Medulla oblongata (tissue), 1 donor: ENCODE measurements around the gene COA6.
"Not testable (repeated sequence)": the region's sequence is repeated elsewhere in the genome, so short reads cannot be mapped to it uniquely, and the experiment has no call there.

Experiments used
- DNase-seq: peaks from one replicate; pipeline ENCODE4 v3.0.0-alpha.2; 2015; ENCODE audit errors: extremely low spot score

The COA6 gene

DNA sequence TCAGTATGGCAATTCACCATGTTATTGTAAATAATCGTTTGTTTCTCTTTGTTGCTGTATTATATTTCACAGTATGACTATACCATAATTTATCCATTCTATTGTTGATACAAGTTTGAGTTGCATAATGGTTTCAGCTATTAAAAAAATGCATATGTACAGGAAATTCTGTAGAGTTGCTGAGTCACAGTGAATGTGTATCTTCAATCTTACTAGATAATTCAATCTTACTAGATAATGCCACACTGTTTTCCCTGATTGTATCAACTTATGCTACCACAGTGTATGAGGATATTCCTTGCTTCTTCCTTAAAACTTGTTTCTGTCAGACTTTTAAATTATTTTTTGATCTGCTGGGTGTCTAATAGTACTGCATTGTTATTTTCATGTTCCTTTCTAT is 3.5 kb upstream of the COA6 start:
- no peak for DNase-seq

DNA sequence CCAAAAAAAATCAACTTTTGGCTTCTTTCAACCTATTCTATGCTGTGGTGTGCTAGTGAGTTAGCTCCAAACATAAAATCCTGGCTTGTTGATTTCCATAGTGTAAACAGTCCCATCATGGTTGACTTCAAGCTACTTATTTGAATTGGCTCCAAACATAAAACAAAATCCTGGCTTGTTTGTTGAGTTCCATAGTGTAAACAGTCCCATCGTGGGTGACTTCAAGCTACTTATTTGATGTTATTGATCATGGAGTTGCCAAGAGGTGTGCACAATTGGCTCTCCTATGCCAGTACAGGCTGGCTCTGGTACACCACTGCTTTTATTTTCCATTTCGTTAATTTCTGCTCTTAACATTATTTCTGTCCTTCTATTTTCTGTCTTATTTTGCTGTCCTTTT is 1.8 kb upstream of the COA6 start:
- no peak for DNase-seq

DNA sequence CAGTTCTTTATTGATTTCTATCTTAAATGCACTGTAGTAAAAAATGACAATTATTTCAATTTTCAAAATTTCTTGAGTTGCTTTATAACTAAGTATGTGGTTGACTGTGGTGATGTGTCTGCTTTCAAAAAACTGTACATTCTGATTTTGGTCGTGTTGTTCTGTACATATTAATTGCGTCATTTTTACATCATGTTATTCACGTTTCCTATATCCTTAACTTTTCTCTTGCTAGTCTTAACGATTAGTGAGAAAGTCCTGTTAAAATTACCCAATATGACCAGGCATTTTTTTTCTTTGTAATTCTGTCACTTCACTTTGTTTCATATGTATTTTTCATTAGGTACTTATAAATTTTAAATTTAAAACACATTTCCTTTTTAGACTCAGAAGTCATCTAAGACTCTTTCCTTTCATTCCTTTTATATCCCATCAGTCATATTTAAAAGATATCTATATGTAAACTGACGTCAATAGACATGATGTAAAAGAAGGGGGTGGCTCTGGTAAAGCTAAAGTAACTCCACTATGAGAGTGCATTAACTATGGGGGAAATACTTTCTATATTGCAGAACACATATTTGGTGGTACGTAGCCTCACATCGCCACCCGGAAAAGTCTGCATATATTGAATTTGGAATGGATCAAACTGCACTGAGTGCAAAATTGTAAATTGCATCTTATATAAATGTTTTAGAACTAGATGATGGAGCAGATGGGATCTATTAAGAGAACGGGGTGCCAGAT is 1.1 kb upstream of the COA6 start:
- no peak for DNase-seq

DNA sequence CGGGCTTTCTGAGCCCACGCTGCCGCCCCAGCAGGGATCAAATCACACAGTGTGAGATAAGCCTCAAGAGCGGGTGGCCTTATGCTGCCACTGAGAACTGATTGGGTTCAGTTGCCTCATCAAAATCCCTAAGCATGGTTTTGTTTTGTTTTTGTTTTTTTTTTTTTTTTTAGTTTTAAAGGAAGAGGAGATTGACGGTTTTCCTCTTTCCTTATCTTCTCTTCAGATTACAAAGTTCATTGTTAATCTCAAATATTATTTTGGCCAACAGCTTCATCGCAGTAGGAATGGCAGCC is 651 bp downstream of the COA6 start:
- no peak for DNase-seq

DNA sequence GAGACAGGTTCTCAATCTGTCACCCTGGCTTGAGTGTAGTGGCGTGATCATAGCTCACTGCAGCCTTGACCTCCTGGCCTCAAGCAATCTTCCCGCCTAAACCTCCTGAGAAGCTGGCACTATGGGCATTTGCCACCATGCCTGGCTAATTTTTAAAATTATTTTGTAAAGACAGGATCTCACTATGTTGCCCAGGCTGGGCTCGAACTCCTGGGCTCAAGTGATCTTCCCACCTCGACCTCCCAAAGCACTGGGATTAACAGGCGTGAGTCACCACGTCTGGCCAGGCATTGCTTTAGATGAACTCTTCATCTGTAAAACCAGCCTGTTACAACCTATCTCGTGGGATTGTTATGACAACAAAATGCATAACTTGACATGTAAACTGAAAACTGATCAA is 2.4 kb downstream of the COA6 start:
- no peak for DNase-seq

DNA sequence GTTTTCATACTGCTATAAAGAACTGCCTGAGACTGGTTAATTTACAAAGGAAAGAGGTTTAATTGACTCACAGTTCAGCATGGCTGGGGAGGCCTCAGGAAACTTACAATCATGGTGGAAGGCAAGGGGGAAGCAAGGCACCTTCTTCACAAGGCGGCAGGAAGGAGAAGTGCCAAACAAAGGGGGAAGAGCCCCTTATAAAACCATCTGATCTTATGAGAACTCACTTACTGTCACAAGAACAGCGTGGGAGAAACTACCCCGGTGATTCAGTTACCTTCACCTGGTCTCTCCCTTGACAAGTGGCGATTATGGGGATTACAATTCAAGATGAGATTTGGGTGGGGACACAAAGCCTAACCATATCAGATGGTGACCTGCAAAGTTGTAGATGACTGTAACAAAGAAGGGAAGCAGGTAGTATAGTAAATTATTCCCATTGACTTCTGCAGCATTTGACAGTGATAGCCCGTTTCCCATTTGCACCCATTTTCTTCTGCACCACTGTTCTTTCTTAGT is 6.4 kb downstream of the COA6 start:
- DNase-seq = not testable (repeated sequence)

DNA sequence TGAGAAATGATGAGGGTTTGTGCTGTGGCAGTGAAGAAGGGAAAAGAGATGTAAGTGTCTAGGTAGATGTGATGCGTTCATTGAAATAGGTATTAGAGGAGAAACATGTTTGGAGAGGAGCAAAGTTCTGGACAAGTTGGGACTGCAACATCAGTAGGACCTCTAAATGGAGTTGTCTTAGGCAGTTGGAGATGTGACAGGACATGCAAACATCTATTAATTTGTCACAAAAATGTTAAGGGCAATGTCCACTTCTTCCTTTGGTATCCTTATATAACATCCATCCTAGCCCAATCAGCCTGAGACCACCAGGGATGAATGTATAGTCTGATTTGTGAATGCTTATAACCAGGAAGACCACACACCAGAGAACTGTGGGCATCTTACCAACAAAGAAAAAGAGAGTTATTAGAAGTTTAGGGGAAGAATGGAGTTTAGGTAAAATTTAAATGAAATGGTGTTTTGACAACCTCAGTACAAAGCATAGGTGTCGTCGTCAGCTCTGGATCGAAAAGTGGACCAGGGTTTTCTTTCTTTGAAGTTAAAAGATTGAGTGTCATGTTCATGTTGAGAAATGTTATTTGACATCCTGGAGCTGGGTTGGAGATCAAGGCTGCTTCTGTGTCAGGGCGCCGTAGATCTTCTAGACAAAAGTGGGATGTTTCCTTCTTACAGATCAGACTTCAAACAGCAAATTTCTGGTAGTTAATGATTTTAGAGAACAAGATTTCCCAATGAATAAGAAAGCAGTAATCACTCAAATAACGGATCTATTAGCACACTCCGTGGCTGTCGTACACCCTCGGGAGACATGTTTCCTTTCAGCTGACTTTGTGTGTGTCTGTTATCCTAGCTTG is 8.7 kb downstream of the COA6 start:
- DNase-seq = no peak

DNA sequence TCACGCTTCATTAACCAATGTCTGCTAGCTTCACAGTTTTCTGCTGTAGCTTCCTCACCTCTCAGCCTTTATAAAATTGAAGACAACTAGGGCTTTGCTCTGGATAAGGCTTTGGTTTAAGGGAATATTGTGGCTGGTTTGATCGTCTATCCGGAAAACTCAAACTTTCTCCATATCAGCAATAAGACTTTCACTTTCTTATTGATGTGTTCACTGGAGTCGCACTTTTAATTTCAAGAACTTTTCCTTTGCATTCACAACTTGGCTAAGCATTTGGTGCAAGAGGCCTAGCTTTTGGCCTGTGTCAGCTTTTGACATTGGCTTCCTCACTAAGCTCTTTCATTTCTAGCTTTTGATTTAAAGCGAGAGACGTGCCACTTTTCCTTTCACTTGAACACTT is 12.9 kb downstream of the COA6 start:
- DNase-seq = no peak

DNA sequence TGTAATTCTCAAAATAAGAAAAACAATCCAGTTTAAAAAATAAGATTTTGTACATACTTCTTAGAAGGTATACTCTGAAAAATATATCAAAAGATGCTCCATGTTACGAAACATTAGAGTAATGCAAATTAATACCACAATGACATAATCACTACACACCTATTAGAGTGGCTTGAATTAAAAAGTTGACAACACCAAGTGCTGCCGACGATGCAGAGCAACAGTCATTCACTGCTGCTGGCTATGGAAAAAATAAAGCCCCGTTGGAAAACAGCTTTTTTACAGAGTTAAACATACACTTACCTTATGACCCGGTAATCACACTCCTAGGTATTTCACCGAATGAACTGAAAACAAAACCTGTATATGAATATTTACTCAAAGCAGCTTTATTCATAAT is 14.8 kb downstream of the COA6 start:
- no peak for DNase-seq

DNA sequence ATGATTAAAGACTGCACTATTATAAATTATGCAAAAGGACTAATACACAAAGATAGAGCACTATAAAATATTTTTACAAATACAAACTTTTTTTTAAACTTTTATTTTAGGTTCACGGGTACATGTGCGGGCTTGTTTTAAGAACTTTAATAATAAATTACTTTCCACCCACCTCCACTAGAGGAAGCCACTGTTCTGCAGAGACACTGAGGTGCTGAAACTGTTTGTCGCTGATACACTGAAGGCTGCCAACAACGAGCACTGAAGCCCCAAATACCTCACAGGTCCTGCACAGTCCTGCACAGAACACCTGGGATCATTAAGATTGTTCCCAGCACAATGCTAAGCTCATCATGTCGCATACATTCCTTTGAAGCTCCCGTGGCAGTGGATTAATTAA is 19.9 kb downstream of the COA6 start:
- no peak for DNase-seq

DNA sequence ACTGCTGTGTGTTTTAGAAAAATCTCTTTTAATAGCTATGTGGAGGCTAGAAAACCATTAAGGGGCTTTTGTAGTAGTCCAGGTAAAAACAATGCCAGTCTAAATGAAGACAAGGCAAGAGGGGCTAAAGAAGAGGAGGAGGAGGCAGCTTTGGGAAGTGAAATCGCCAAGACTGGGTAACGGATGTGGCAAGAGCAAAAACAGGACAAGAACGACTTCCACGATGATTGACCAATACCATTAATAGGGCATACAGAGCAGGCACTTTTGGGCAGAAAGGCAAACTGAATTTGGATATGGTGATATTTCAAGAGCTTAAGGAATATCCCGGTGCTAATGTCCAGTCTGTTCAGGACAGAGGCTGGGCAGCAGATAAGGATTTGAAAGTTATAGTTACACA is 22.0 kb downstream of the COA6 start:
- peak; percentile 24 for DNase-seq

DNA sequence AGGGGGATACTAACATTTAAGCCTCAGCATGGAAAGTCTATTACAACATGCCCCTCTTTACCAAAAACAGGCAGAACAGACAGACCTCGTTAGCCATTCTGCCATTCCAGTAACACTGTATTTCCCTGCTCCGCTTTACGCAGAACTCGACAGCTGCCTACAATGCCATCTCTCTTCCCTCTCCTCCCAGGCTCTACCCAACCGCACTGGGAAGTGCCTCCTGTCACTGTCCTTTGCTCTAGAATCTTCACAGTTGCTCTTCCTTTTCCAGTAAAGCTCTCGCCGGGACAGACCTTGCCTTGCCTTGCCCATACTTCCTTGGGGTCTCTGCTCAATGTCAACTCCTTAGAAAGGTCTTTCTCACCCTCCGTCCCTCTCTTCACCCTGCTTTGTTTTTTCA is 22.8 kb downstream of the COA6 start:
- peak; percentile 22 for DNase-seq

DNA sequence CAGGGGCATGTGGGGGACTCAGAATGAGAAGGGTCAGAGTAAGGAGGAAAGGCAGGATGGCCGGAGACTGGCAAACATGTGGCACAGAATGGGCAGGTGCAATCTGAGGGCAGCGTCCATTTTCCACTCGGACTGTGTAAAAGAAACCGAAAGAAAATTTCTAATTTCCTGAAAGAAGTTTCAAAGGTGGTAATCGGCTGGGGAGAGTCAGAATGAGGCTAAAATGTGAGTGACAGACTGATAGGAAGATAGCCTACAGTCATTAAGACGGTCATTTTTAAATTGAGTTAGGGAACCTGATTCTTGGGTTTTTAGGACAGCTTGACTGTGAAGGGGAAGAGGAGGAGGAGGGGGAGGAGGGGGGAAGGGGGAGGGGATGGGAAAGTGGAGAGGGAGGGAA is 23.6 kb downstream of the COA6 start:
- DNase-seq = no peak

DNA sequence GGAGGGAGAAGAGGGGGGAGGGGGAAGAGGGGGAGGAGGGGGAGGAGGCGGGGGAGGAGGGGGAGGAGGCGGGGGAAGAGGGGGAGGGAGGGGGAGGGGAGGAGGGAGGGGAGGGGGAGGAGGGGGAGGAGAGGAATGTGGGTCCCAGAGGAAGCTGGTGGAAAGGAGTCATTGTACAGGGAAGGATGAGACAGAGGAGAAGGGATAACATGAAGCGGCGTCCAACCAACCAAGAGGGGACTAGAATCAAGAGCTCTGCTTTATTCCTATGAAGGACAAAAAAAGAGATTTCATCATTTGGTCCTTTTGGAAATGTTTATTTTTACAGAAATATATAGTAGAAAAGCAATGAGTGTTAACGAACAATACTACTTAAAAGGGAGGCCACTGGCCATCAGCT is 24.5 kb downstream of the COA6 start:
- DNase-seq = no peak

DNA sequence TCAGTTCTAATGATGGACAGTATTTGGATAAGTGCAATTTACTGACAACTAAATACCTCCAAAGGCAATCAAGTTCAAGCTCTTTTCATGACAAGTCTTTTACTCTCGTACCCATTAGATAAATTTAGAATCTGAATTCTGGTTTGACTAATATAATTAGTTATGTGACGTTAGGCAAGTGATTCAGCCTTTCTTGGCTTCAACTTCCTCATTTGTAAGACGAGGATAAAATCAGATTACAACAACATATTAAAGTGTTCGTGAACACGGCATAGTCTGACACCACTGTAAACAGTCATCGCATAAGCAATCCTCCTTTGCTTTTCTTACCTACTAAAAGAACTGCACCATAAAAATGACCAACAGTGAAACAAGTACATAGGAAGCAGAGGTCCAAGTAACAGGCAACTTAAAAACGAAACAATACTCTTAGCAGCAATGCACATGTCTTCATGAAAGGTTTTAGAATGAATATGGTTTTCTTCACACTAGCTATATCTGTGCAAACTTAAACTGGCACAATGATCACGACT is 25.7 kb downstream of the COA6 start:
- peak; percentile 17 for DNase-seq

DNA sequence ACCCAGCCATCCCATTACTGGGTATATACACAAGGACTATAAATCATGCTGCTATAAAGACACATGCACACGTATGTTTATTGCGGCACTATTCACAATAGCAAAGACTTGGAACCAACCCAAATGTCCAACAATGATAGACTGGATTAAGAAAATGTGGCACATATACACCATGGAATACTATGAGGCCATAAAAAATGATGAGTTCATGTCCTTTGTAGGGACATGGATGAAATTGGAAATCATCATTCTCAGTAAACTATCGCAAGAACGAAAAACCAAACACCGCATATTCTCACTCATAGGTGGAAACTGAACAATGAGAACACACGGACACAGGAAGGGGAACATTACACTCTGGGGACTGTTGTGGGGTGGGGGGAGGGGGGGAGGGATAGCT is 26.3 kb downstream of the COA6 start:
- DNase-seq = not testable (repeated sequence)

DNA sequence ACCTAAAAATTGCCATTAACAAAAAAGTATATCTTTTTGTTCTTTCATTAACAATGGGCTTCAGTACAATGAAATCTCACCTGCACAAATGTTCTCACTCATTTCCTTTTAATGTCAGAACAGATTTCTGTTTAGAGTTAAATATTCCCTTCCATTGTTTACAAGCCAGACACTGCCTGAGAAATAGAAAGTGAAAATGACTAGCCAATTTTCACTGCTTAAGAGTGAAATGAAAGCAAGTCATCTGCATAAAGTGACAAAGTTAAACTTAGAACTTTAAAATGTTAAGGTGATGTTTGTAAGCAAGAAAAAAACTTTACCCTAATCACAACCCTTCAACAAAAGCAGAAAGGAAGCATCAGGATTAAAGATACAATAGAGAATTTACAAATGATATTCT is 27.5 kb downstream of the COA6 start:
- peak; percentile 18 for DNase-seq

DNA sequence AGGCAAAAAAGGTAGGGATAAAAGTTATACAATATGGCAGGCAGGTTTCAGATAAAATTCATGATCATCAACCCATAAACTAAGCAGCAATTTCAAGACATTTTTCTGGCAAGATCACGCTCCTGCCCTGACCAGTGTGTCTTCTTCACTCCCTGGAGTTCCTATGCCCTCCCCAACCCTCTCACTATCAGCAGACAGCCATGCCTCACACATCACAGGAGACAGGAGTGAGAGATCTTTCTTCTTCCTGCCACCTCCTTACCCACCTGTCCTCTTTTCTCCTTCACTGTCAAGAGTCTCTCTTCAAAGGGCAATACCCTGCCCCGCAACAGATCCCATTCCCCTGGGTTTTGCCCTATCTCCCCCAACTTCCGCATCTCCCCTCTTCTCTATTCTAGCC is 28.4 kb downstream of the COA6 start:
- no peak for DNase-seq

DNA sequence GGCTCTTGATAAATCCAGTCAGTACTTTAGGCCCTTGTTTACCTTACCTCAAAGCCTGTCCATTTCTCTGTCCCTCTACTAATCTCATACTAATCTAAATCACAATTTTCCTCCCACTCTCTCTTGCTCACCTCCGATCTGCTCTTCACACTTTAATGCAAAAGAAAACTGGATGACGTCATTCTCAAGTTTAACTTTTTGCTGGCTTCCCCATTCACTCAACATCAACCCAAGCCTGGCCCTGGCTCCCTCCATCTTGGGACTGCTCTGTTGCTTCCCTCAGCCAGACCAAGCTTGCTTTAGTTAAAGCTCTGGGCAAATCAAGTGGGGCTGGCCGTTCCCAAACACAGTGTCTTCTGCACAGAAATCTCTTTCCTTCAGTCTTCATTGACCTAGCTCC is 29.7 kb downstream of the COA6 start:
- no peak for DNase-seq

DNA sequence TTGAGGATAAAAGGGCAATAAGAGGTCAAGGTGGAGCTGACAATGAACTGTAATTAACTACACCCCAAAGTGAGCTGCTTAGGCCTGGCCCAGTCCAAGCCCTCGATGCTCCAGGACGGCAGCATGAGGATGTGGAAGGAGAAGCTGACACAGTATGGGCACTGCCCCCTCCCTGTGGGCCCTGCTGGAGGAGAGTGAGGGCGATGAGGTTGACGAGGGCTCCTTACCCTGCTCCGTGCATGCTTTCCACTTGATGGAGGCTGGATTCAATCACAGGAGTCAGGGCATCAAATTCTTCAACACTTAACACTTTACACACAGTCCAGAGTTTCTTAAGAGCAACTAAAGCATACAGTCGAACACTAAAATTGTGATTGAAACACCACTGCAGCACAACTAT is 32.4 kb downstream of the COA6 start:
- DNase-seq = no peak

DNA sequence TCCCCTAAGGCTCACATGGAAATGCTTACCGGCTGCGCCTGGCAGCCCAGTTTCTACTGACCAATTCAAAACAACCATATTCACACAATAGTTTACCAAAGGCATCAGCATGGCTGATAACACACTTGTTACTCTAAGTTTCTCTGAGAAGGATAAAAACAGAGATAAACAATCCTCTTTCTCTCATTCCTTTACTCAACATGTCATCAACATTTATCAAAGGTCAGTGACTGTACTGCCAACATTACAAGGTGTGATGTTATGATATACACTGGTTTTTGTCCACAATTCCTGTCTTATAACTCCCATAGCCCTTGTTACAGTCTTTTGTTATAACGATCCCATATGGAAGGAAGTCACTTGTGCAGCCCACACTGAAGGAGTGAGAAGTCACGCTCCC is 33.6 kb downstream of the COA6 start:
- DNase-seq = no peak

DNA sequence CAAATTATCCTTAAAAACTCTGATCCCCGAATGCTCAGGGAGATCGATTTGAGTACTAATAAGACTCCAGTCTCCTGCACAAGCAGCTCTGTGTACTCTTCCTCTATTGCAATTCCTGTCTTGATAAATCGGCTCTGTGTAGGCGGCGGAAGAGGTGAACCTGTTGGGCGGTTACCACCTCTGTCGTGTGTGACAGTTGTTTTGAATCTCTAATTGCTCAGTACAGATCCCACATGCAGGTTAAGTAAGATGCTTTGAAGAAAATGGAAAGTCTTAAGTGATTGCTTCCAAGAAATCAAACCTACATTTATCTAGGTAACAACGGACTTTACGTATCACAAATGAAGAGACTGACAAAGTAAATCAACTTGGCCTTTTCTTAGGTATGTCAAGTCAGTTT is 35.5 kb downstream of the COA6 start:
- DNase-seq = no peak

DNA sequence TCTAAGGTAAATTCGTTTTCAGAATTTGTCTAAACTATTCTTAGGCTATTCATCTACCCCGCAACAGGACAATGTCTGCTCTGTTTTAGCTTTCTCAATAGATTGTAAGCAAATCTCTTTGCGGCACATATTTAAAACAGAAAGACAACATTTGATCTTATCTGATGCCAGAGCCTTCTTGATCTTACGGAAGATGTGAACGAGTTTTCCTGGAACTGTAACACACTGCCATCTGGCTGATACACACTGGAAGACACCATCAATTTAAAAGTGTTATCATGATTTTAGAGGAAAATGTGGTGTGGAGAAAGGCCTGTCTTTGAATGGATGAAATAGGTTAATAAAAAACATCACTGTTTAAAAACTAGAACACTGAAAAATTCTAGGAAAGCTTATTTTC is 36.1 kb downstream of the COA6 start:
- peak; percentile 27 for DNase-seq
